GM18502 (cell line): ENCODE results near the gene HTRA2.
A peak's percentile ranks its signal among the peaks of the same experiment; 100 is the strongest.

Experiments used
- ATAC-seq: cut with Tn5 transposase; IDR thresholded peaks from one replicate; pipeline ENCODE4 v1.9.1; 2021; ENCODE audit warnings: mild to moderate bottlenecking; ENCODE audit not compliant: unreplicated experiment, poor library complexity

HTRA2 gene

DNA sequence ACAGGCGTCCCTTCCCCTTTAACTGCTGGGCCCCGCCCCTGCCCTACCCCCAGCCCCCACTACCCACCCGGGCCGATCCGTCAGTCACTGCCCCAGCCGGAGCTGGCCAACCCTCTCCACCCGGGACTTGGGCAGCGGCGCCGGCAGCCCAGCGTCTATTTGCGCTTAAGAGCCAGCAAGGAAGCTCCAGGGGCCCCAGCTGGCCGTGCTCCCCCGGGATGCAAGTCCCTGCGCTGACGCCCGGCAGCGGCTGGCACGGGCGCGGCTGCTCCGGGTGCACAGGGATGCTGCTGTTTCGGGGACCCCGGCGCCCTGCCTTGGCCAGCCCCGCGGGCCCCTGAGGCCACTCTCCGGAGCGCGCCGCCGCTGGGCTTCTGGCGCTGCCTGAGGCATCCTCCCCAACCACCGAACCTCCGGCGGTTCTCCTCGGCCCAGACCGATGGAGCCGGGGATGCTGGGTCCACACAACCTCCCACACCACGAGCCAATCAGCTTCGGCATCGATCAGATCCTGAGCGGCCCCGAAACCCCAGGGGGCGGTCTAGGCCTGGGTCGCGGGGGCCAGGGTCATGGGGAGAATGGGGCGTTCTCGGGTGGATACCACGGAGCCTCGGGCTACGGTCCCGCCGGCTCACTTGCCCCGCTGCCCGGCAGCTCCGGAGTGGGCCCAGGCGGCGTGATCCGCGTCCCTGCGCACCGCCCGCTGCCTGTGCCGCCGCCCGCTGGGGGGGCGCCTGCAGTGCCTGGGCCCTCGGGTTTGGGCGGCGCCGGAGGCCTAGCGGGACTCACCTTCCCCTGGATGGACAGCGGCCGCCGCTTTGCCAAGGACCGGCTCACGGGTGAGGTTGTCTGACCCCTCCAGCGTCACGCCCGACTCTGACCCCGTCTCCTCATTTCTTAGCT is 15.1 kb upstream of the HTRA2 start, which contains the start of gene TLX2:
Gene TLX2, plus strand, starts transcription at position 83 of the 903 bp plus-strand sequence. Its CDS starts 357 bp downstream, at position 440.
- no peak for ATAC-seq

DNA sequence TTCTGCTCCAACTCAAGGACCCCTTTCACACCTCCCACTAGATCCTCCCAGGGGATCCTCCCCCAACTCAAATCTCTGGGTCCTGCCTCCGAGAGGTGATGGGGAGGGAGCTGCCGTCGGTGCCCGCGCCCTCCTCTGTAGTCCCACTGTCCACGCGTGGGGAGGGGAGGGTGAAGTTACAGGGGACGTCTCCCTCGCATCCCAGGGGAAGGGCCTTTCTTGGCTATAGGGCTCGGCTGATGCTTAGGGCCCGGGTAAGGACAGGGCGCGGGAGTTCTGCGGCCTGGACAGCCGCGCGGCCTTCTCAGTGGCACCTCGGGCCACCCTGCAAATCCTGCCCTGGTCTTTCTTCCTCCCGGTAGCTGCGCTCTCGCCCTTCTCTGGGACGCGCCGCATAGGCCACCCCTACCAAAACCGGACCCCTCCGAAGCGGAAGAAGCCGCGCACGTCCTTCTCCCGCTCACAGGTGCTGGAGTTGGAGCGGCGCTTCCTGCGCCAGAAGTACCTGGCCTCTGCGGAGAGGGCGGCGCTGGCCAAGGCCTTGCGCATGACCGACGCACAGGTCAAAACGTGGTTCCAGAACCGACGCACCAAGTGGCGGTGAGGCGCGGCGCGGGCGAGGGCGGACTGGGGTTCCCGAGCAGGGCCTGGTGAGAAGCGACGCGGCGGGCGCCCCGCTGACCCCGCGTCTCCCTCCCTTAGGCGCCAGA is 14.3 kb upstream of the HTRA2 start:
- ATAC-seq: no peak

DNA sequence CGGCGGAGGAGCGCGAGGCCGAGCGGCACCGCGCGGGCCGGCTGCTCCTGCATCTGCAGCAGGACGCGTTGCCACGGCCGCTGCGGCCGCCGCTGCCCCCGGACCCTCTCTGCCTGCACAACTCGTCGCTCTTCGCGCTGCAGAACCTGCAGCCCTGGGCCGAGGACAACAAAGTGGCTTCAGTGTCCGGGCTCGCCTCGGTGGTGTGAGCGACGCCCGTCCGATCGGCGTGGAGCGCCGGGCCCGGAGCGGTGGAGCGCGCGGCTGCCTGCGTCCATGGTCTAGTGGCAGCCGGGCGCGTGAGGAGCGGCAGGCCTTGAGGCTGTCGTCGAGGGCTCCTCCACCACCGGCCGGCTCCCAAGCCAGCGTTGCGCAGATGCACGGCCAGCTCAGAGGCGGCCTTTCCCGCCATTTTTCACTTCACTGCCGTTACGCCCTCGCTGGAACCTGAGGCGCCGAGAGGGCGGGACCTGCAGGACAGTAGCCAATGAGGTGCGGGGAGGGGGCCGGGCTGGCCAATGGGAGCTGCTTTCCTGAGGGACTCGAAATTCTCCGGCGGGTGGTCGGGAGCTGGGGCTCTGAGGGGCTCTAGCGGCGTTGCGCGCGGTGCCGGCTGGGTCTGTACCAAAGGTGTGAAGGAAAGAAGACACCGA is 13.6 kb upstream of the HTRA2 start:
- ATAC-seq: peak; percentile 85

DNA sequence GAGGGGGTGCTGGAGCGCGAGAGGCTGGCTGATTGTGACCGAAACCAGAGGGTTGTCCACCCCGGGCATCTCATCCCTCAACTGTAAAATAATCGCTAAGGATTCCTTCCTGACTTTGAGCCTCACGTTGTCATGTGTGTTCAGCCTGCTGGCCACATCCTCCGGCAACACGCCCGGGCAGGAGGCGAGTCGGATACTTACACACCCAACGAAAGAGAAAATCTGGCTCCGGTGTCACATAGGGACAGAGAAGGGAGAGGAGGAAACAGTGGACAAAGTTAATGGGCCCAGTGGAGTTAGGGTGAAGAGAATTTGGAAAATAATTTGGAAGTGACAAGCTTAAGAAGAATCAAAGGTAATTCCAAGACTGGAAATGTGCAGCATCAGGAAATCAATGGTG is 13.1 kb upstream of the HTRA2 start:
- no peak for ATAC-seq

DNA sequence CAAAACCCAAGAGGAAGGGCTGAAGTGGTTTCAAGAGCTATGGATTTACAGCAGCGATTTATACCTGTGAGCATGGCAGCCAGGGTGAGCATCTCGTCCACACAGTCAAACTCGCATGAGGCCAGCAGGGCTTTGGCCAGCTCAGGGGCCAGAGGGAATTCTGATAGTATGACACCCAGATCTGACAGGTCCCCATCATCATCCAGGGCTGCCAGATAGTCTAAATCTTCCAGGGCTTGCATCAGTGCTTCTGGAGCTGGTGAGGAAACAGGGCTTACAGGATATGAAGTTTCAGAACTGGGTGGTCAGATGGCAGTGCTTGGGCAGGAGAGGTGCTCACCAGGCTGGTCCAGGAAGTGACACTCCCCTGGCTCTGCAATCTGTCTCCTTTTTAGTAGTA is 7.2 kb upstream of the HTRA2 start:
- ATAC-seq: no peak

DNA sequence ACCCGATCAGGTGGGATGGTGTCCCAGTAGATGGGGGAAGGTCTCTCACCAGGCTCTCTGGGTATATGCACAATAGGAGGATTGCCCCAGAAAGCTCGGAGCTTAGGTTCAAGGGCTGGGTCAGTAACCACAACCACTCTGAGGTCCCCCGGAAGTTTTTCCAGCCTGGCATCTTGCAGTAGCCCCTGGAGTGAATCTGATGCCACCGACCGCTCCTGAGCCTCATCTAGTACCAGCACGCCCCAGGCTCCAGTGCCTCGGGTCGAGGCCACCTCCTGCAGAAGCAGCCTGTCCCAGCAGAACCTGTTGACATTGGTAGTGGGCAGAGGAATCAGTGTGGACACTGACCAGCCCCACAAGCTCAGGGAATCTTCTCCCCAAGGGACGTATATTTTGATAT is 5.7 kb upstream of the HTRA2 start:
- no peak for ATAC-seq

DNA sequence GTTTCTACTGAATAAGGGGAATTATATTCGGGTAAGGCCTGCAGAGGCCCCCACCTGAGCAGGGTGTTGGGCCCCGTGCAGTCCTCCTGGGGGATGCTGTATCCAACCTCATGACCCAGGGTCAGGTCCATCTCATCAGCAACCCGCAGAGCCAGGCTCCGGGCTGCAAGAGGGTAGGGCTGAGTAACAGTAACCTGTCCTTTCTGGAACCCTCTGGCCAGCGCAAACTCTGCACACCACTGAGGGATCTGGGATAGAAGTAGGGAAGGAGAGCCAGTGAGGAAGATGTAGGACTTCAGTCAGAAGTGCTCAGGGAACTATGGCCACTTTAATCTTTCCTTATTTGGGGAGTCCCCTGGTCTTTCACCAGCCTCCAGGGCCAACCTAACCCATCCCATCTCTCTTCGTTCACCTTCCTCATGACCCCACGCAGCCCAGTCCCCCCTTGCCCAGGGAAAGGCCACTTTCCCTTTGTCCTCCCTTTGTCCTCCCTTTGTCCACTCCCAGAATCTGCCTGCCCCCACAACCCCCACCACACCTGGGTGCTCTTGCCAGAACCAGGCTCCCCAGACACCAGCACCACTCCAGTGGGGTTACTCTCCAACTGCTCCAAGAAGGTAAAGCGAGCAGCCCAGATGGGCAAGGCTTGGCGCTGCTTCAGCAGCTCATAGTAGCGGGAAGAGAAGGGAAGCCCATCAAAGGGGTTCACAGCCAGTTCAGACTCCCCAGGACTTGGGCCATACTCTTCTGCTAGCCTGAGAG is 4.6 kb upstream of the HTRA2 start:
- ATAC-seq: no peak

DNA sequence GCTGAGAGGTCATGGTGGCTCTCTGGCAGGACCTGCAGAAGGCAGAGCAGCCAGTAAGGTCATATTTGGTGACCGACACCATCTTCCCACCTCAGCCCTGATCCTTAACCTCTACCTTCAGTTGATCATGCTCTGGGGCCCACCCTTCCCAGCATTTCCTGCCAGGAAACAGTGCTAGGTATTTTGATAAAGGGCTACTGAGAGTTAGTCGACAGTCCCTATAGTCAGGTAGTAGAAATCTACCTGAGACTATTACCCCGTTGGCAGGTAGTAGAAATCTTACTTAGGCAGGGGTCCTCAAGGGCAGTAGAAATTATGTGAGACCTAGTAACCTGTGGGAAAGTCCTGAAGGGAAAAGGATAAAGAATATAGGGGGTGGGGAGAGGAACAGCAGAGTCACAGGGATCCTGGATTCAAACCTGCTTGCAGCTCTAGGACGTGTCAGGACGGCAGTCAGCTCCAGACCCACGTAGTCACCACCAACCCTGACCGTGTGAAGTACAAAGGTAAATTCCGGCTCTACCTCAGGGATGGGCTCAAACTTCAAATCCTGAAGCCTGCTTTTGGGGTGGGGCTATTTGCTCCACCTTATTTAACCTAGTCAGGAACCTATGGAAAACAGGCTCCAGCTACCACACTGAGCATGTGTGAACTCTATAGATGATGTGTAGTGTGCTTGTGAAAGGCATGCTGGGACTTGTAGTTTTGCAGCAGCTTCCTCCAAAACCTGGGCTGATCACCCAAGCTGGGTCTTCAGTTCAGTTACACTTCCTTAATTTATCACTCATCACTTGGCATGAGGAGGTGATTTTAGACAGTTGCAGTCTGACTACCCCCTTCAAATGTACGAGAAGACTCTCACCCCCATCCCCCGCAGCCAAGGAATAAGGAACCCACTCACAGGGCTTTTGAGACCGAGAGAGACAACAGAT is 3.8 kb upstream of the HTRA2 start, which contains the start of gene DQX1:
Gene DQX1, minus strand, starts transcription at position 515 of the 932 bp plus-strand sequence. Its CDS starts 502 bp downstream, at position 13.
- ATAC-seq: peak; percentile 22

DNA sequence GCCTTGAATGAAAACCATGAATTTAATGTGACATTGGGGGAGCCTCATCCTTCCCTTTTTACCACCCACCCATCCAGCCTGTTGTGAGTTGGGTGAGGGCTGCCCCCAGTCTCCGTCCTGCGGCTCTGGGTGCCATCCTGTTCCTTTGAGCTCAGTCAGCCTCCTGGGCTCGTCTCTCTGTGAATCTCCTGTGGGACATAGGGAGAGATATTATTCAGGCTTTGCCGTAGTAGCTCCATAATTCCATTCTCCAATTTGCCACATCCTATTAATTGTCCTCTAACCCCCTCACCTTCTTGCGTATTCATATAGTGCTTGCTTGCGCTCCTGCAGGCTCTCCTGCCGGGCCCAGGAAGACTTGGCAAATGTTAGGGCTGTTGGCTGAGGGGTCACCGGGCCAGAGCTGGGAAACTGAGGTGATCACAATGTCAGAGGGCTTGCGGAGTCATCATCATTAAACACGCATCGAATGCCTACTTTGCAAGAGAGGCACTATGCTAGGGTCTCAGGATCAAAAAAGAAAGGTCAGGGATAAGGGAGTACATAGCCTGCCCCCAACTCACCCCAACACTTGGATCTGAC is 3.0 kb upstream of the HTRA2 start:
- ATAC-seq: no peak

DNA sequence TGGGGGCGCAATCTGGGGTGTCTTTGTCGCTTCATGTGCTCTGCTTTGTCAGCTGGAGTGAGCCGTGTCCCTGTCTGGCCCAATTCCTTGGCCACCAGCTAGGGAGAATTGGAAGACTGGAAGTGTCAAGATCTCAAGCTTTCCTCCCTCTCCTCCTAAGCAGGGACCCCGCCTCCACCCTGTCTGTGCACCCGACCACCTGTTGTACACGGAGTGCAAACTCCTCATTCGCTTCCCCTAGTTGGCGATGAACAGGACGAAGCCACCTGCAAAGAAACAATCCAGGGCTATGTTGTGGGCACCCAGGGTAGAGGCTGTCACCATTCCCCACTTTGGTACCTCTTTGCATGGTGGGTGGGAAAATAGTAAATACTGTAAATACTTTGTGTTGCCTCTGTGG is 2.0 kb upstream of the HTRA2 start:
- no peak for ATAC-seq

DNA sequence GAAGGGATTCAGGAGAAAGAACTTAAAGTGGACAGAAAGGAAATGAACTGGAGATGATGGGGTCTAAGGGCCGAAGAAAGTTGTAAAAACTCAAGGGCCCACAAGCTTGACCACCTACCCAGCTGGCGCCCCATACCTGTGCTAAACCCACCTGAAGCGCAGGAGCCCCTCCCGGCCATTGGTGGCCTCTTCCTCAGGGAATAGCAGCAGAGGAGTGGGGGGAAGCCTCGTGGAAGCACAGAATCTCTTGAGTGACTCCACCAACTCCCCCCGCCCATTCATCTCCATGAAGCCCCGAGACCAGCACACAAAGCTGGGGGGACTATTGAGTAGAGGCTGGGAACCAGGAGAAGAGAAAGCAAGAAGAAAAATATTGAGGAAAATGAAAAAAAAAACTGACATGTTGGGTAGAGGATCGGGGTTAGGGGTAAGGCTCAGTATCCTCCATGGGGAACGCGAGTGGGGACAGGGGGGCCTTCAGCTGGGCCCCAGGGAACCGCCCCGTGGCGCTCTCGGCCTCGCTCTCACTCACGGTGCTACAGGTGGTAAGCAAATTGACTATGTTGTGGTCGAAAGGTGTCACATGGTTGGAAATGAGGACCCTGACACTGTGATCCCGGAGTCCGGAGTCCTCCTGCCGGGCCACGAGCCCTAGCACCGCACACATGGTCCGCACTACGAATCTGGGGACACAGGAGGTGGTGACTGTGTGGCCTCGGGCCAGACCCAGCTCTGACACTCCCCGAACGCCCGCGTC is 955 bp upstream of the HTRA2 start:
- ATAC-seq: peak; percentile 7

DNA sequence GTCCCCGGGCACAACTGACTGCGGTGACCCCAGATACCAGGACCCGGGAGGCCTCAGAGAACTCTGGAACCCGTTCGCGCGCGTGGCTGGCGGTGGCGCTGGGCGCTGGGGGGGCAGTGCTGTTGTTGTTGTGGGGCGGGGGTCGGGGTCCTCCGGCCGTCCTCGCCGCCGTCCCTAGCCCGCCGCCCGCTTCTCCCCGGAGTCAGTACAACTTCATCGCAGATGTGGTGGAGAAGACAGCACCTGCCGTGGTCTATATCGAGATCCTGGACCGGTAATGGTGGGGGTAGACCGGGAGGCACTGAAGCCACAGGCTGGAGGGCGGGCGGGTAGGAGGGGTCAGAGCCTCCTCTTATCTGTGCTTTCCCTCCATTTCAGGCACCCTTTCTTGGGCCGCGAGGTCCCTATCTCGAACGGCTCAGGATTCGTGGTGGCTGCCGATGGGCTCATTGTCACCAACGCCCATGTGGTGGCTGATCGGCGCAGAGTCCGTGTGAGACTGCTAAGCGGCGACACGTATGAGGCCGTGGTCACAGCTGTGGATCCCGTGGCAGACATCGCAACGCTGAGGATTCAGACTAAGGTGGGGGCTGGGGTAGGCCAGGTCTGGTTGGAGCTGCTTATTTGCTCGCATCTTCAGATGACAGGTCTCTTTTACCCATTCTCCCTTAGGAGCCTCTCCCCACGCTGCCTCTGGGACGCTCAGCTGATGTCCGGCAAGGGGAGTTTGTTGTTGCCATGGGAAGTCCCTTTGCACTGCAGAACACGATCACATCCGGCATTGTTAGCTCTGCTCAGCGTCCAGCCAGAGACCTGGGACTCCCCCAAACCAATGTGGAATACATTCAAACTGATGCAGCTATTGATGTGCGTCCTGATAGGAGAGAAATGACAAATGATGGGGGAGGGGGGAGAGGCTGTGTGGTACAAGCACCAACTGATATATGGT is 780 bp downstream of the HTRA2 start:
- ATAC-seq: peak; percentile 37

DNA sequence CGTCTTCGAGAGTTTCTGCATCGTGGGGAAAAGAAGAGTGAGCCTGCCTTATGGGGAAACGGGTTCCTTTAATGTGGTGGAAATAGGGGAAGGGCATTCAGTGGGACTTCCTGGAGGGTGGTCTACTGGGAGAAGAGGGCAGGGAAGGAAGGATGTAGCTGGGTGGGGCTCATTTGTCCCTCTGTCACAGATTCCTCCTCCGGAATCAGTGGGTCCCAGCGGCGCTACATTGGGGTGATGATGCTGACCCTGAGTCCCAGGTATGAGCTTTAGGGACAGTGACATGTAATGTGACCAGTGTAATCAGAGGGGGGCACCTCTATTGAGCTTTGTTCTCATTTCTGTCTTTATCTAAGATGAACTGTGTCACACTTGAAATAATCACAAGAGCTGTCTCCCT is 1.9 kb downstream of the HTRA2 start:
- ATAC-seq: no peak

DNA sequence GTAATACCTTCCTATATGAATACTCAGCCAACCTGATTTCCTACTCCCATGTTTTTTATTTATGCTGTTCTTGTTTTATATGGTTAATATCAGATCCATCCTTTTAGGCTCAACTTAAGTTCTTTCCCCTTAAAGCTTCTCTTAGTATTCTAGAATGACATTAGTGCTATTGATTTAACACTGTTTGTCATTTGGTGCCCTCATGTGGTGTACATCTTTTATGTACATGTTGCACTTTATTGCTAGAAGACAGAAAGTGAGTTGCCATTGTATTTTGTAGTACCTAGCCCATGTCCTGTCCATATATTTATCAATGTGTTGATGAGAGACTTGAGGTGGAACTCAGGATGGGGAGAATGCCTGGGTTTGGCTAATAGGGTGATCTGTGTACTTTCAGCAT is 2.5 kb downstream of the HTRA2 start:
- no peak for ATAC-seq

DNA sequence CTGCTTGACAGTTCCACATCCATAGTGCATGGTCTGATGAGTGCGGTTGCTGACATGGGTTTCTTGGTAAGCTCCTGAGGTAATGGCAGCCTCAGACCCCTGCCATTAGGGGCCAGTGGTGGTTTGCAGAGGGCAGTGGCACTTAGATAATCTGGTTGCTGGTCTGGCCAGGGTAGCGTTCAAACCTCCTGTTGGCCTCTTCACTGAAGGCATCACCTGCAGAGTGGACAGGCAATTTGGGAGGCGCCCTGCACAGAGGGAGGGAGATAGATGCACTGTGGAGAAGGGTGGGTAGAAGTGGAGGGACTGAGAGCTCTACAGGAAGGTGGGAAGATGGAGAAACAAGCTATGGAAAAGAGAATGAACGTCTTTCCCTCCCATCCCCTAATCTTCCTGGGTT is 3.7 kb downstream of the HTRA2 start:
- no peak for ATAC-seq

DNA sequence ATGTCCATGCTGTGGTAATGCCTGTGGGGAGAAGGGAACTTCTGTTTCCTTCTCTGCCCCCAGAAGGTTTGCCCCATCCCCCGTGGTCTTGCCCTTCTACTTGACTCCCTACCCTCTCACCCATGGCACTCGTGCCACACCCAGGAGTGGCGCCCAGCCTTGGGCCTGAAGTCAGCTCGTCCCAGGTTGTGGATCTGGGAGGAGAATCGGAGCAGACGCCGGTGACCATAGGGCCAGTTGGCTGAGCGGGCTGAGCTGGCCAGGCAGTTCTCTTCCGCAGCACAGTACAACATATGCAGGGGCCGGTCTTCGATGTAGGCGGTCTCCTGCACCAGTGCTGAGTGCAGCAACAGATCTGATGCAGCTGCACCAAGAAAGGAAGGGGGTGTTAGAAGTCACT is 4.7 kb downstream of the HTRA2 start:
- no peak for ATAC-seq

DNA sequence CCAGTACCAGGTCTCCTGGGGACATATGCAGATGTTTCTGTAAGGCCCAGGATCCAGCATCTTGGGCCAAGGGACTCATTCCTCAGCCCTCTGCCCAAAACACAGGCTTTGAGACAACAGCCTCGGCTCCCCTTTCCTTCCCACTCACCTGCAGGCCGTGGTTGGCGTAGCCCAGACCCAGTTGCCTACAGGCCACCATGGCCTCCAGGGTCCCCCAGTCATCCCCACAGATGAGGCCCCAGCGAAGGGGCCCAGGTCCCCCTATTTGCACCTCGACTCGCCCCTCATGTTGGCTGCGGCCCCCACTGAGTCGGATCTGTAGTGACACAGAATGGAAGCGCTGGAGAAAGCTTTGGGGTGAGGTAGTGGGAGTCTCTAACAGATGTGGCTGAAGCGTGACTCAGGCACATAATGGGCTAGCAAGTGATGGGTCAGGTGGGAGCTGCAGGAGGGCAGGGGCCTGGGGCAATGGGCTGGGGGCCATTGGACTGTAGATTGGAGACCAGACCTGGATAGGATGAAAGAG is 5.8 kb downstream of the HTRA2 start:
- ATAC-seq: no peak
